Measurements from ENCODE around the gene CASK. TPM values are rescaled to one million over a fixed set of nuclear protein-coding genes. Genes with fewer than 3 reads are reported as not detected.

The CASK gene
- total RNA-seq, 4 donors from 2014 or later, result 34.3 to 52.8 (median 40.7) TPM

DNA sequence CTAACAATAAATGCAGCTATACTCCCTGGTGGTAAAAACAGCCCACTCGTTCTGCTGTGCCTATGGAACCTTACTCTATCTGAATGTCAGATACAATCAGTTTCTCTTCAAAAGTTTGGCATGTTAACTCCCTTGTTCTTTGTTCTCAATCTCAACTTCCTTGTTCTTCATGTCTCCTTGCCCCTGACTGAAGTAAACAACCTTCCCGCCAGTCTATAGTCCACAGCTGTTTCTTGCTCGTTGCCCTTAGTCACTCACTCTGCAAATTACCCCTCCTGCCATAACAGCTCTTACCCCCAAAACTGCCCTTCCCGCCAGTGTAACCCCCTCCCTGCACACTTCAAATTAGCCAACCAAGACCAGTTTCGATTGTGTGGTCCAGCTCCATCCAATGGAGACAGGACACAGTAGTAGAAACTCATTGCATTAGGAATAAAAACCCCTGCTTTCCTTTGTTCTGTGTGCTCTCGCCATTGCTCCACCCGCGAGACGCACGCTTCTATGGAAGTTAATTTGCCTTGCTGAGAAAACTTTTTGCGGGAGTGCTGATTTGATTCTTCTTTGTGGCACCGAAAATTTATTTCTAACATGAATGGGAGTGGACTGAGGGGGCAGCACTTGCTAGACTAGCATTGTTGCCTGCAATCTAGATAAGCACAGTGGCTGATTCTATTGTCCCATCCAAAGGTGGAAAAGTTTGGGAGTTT, 206.4 kb downstream of the CASK start:
- H3K9me3 ChIP-seq, result no peaks in the 10 kb centered on the region
- H3K36me3 ChIP-seq, result no peaks in the 10 kb centered on the region
- no peaks in the 10 kb centered on the region for H3K4me1 ChIP-seq
- no peak overlapping the region for H3K27ac ChIP-seq
- no peak overlapping the region for H3K4me3 ChIP-seq
- 82 to 83% methylated on average over 12 of the region's 12 CpGs for WGBS, 2 donors
- no peak for DNase-seq (ENCODE audit: low spot score in 2 of 2)
- H3K27me3 ChIP-seq, result peaks cover 0 to 3% of the 10 kb centered on the region in 2 donors
- TF ChIP-seq EP300 (IDR thresholded peaks at IDR 0.05) (no peak), CTCF (IDR thresholded peaks at IDR 0.05) (no peak), POLR2A (IDR thresholded peaks at IDR 0.05) (no peak)

DNA sequence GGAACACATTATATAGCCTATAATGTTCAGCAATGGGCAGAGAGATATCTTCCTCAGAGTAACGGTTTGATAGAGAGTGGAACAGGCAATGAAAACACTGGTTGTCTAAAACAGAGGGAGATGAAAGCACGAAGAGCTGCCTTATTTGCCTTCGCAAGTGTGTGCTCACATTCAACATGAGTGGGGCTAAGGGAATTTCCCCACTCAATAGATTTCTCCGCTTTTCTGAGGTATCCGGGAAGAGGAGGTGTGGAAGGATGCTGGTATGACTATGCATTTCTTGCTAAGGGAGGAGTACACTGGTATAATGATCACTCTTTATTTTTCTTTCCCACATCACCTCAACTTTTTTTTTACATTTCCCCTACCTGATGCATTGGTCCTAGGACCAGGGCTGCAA, 207.1 kb downstream of the CASK start:
- H3K4me3 ChIP-seq, result no peak overlapping the region
- H3K9me3 ChIP-seq, result no peaks in the 10 kb centered on the region
- no peaks in the 10 kb centered on the region for H3K4me1 ChIP-seq
- TF ChIP-seq CTCF (IDR thresholded peaks at IDR 0.05), result no peak
- TF ChIP-seq POLR2A (IDR thresholded peaks at IDR 0.05), result no peak
- TF ChIP-seq EP300 (IDR thresholded peaks at IDR 0.05), result no peak
- H3K27me3 ChIP-seq, result peaks cover 0 to 8% of the 10 kb centered on the region in 2 donors
- WGBS, 2 donors, result 80 to 90% methylated on average over 5 of the region's 5 CpGs
- DNase-seq (ENCODE audit: low spot score in 2 of 2), result no peak
- no peaks in the 10 kb centered on the region for H3K36me3 ChIP-seq
- no peak overlapping the region for H3K27ac ChIP-seq

GRCh38 chrX:41711021-41711667, 212.2 kb downstream of the CASK start:
- H3K27ac ChIP-seq, result no peak overlapping the region
- TF ChIP-seq POLR2A (IDR thresholded peaks at IDR 0.05), result no peak
- TF ChIP-seq EP300 (IDR thresholded peaks at IDR 0.05), result no peak
- TF ChIP-seq CTCF (IDR thresholded peaks at IDR 0.05), result no peak
- WGBS, 2 donors, result 83 to 100% methylated on average over 5 of the region's 5 CpGs
- H3K9me3 ChIP-seq, result no peaks in the 10 kb centered on the region
- H3K4me3 ChIP-seq, result no peak overlapping the region
- no peak for DNase-seq (ENCODE audit: low spot score in 2 of 2)
- H3K36me3 ChIP-seq, result no peaks in the 10 kb centered on the region
- H3K27me3 ChIP-seq, result peaks cover 0 to 18% of the 10 kb centered on the region in 2 donors
- H3K4me1 ChIP-seq, result no peaks in the 10 kb centered on the region

GRCh38 chrX:41708486-41708885, 214.9 kb downstream of the CASK start:
- Histone ChIP-seq H3K27ac (no peak overlapping the region), H3K36me3 (no peaks in the 10 kb centered on the region), H3K9me3 (no peaks in the 10 kb centered on the region), H3K4me3 (no peak overlapping the region), H3K27me3 (peaks cover 0 to 18% of the 10 kb centered on the region in 2 donors), H3K4me1 (peaks cover 0 to 6% (median 0%) of the 10 kb centered on the region in 4 donors)
- no peak for DNase-seq (ENCODE audit: low spot score in 2 of 2)
- peak in 1 of 5 experiments; percentile 9 for TF ChIP-seq CTCF (IDR thresholded peaks at IDR 0.05)
- no peak for TF ChIP-seq EP300 (IDR thresholded peaks at IDR 0.05)
- no peak for TF ChIP-seq POLR2A (IDR thresholded peaks at IDR 0.05)
- WGBS, 2 donors, result 24 to 33% methylated on average over 3 of the region's 3 CpGs

DNA sequence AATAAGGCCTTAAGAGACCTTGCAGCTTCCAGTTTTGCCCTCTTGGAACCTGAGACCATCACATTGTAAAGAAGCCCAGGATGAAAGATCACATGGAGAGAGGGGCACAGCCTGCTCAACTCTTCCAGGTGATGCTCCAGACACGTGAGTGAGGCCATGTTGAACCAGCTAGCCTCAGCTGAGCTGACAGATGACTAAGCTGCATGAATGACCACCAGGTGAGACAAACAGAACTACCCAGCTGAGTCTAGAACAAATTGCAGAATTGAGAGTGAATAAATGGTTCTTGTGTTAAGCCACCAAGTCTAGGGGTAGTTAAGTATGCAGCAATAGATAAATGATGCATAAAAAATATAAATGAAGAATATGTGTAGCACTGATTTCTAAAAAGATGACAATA, 216.1 kb downstream of the CASK start:
- H3K36me3 ChIP-seq, result no peaks in the 10 kb centered on the region
- peaks cover 0 to 6% (median 0%) of the 10 kb centered on the region in 4 donors for H3K4me1 ChIP-seq
- TF ChIP-seq CTCF (IDR thresholded peaks at IDR 0.05) (no peak), POLR2A (IDR thresholded peaks at IDR 0.05) (no peak)
- 57 to 100% methylated on average over 1 of the region's 1 CpG for WGBS, 2 donors
- peaks cover 0 to 15% of the 10 kb centered on the region in 2 donors for H3K27me3 ChIP-seq
- no peaks in the 10 kb centered on the region for H3K9me3 ChIP-seq
- no peak overlapping the region for H3K27ac ChIP-seq
- H3K4me3 ChIP-seq, result no peak overlapping the region
- DNase-seq (ENCODE audit: low spot score in 2 of 2), result no peak

Measured in tibial nerve (tissue), 4 donors.